NCI-H526 treated with DMSO at 0.1 percent for 48 hours (cell line): ENCODE data around the gene AP2A1.

Experiments
- DNase-seq: peaks from one replicate; lab custom pipeline; 2025; lab: John Stamatoyannopoulos, UW

Gene AP2A1

DNA sequence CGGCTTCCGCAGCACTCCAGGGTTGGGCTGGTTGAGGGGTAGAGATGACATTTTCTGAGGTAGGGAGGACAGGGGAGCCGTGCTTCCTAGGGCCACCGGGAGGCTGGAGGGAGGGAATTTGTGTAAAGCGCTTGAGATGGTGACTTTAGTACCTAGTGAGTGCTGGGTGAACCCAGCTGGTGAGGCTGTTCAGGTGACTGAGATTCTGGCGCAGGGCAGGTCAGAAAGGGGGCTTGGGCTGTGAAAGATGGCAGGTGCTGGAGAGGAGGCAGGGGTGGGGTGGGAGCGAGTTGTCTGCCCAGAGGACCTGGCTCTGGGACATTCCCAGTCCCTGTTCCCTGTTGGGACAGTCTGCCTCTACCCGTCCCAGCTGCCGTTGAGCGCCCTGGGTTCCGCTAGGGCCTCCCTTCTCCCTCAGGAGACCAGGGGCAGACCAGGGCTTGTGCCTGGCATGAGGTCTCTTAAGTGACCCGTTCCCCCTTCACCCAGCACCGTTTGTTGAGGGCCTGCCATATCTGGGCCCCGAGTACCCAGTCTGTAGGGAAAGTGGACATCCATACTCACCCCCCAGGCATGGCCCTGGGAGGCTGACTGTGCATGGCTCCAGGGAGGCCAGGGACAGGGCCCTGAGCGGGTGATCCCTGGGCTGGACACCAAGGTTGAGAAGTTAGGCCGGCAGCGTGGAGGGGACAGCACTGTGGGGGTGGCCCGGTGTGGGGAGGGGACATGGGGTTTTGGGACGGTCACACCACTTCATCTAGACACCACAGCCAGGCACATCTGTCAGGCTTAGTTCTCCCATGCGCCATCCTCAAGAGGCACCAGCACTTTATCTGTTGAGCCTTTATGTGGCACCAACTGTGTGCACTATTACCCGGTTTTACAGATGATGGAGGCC is 89.1 kb downstream of the AP2A1 start:
- no peak for DNase-seq

DNA sequence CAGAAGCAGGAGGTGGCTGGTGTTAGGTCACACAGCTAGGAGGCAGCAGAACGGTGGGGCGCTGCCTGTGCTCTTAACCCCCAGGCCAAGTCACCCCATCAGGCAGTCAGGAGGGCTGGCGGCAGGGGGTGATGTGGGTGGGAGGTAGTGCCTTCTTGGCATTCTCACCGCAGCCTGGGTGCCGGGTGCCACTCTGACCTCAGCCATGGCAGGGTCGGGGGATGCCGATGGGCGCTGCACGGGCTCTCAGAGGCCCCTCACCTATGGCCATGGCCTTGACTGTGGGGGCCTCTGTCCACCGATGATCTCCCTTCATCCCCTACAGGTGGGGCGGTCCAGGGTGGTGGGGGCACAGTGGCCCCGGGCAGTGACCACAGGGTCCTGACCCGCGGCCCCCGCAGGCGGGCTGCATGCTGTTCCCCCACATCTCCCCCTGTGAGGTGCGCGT is 89.8 kb downstream of the AP2A1 start:
- DNase-seq, result no peak
